IMR-90 (cell line): ENCODE measurements around the gene BAIAP2. TPM values are rescaled to one million over a fixed set of nuclear protein-coding genes. Genes with fewer than 3 reads are reported as not detected.

Experiments used
- ATAC-seq: fragments of 200-7000 bp; cut with Tn5 transposase; 2 replicates; pipeline ENCODE4 v1.9.1; 2020; ENCODE audit warnings: low read depth, mild to moderate bottlenecking, moderate library complexity
- BruUV-seq: library from RNA; stranded (reverse); fragments of 400-500 nt; replicated peaks from 2 replicates; lab custom pipeline; 2021; lab: Mats Ljungman, UMichigan
- CTCF ChIA-PET: fragments of 300-600 bp; formaldehyde crosslinking; extraction: SDS; loops from one replicate; lab custom pipeline; 2021; ENCODE audit warnings: antibody characterized with exemption; lab: Yijun Ruan, JAX
- POLR2A ChIA-PET: fragments of 300-600 bp; sonication (Branson Sonifier 250); formaldehyde crosslinking; loops from one replicate; lab custom pipeline; 2022; ENCODE audit warnings: antibody characterized with exemption; ENCODE audit not compliant: unreplicated experiment; lab: Charles Lee
- DNase-seq: peaks from one replicate; pipeline ENCODE4 v3.0.0; 2013
- H2AFZ ChIP-seq: replicated peaks from 2 replicates; pipeline ENCODE3; 2013; ENCODE audit warnings: low read length, mild to moderate bottlenecking; ENCODE audit not compliant: poor library complexity
- H2AK5ac ChIP-seq: 2 replicates; pipeline ENCODE4 v1.6.1; 2013; ENCODE audit warnings: low read depth, low read length, inconsistent platforms
- H2AK9ac ChIP-seq: replicated peaks from 2 replicates; pipeline ENCODE3; 2013; ENCODE audit warnings: mild to moderate bottlenecking, low read depth, low read length, moderate library complexity; ENCODE audit not compliant: poor library complexity
- H2BK120ac ChIP-seq: 2 replicates; pipeline ENCODE4 v1.6.1; 2013; ENCODE audit warnings: low read depth, low read length, inconsistent platforms
- H2BK15ac ChIP-seq: 3 replicates; pipeline ENCODE4 v1.6.1; 2013; ENCODE audit warnings: low read depth, low read length, inconsistent platforms
- H2BK20ac ChIP-seq: 2 replicates; pipeline ENCODE4 v1.6.1; 2013; ENCODE audit warnings: low read depth, mild to moderate bottlenecking, inconsistent platforms, low read length, moderate library complexity
- H2BK5ac ChIP-seq: 2 replicates; pipeline ENCODE4 v1.6.1; 2013; ENCODE audit warnings: mild to moderate bottlenecking, low read depth, low read length, inconsistent platforms; ENCODE audit not compliant: poor library complexity, severe bottlenecking
- H3K14ac ChIP-seq: replicated peaks from 2 replicates; pipeline ENCODE4 v1.6.1; 2013; ENCODE audit warnings: low read depth, low read length, inconsistent platforms
- H3K18ac ChIP-seq: 2 replicates; pipeline ENCODE4 v1.6.1; 2013; ENCODE audit warnings: low read depth, low read length, control low read depth
- H3K23ac ChIP-seq: 2 replicates; pipeline ENCODE4 v1.6.1; 2013; ENCODE audit warnings: low read depth, low read length, inconsistent platforms
- H3K27ac ChIP-seq: 2 replicates; pipeline ENCODE4 v1.5.1; 2013; ENCODE audit warnings: mild to moderate bottlenecking, control low read depth, low read length; ENCODE audit not compliant: insufficient read depth
- H3K27me3 ChIP-seq: 2 replicates; pipeline ENCODE4 v1.6.1; 2013; ENCODE audit warnings: low read length; ENCODE audit not compliant: control insufficient read depth, insufficient read depth
- H3K36me3 ChIP-seq: 2 replicates; pipeline ENCODE4 v1.6.1; 2013; ENCODE audit warnings: low read length, mixed read lengths; ENCODE audit not compliant: control insufficient read depth, insufficient read depth
- H3K4ac ChIP-seq: 2 replicates; pipeline ENCODE4 v1.6.1; 2013; ENCODE audit warnings: low read depth, low read length, inconsistent platforms
- H3K4me1 ChIP-seq: 2 replicates; pipeline ENCODE4 v1.6.1; 2013; ENCODE audit warnings: low read length, mixed read lengths; ENCODE audit not compliant: control insufficient read depth, insufficient read depth
- H3K4me2 ChIP-seq: 2 replicates; pipeline ENCODE4 v1.6.1; 2013; ENCODE audit warnings: low read depth, mild to moderate bottlenecking, control low read depth, low read length, moderate library complexity
- H3K4me3 ChIP-seq: 2 replicates; pipeline ENCODE4 v1.5.1; 2013; ENCODE audit warnings: low read depth, mild to moderate bottlenecking, control low read depth, low read length, moderate library complexity; ENCODE audit not compliant: insufficient read depth
- H3K56ac ChIP-seq: 2 replicates; pipeline ENCODE4 v1.6.1; 2013; ENCODE audit warnings: low read length, inconsistent platforms; ENCODE audit not compliant: insufficient read depth; ENCODE audit errors: extremely low read depth
- H3K79me1 ChIP-seq, 2 experiments: 2 replicates each; pipeline ENCODE4 v1.6.1; 2013; ENCODE audit warnings: low read length in 2 of 2, inconsistent platforms in 1 of 2, low read depth in 1 of 2
- H3K9ac ChIP-seq: 2 replicates; pipeline ENCODE4 v1.6.1; 2013; ENCODE audit warnings: low read depth, low read length, control low read depth
- H3K9me1 ChIP-seq: 2 replicates; pipeline ENCODE4 v1.6.1; 2013; ENCODE audit warnings: low read length, inconsistent platforms; ENCODE audit not compliant: insufficient read depth
- H3K9me3 ChIP-seq: 2 replicates; pipeline ENCODE4 v1.6.1; 2013; ENCODE audit warnings: low read length; ENCODE audit not compliant: control insufficient read depth, insufficient read depth
- H4K20me1 ChIP-seq: 2 replicates; pipeline ENCODE4 v1.6.1; 2013; ENCODE audit warnings: low read length, inconsistent platforms; ENCODE audit not compliant: insufficient read depth
- H4K5ac ChIP-seq: 2 replicates; pipeline ENCODE4 v1.6.1; 2013; ENCODE audit warnings: mild to moderate bottlenecking, low read depth, low read length, control low read depth
- H4K8ac ChIP-seq, 2 experiments: 2 replicates each; pipeline ENCODE4 v1.6.1; 2013; ENCODE audit warnings: low read depth in 2 of 2, low read length in 2 of 2, control low read depth in 1 of 2, inconsistent platforms in 1 of 2
- H4K91ac ChIP-seq: 2 replicates; pipeline ENCODE4 v1.6.1; 2013; ENCODE audit warnings: low read depth, low read length, inconsistent platforms; ENCODE audit not compliant: insufficient read depth
- BHLHE40 ChIP-seq: fragments of 150-350 bp; IDR thresholded peaks from 2 replicates; pipeline ENCODE4 v1.6.1; 2016; ENCODE audit warnings: mild to moderate bottlenecking, low read depth, low read length
- CEBPB ChIP-seq: IDR thresholded peaks from 2 replicates; pipeline ENCODE4 v1.6.1; 2012; ENCODE audit warnings: low read depth, low read length, improper control_type of control experiment
- FOS ChIP-seq: fragments of 150-350 bp; IDR thresholded peaks from 2 replicates; pipeline ENCODE4 v1.6.1; 2016; ENCODE audit warnings: low read depth, low read length
- MAFK ChIP-seq: IDR thresholded peaks from 2 replicates; pipeline ENCODE4 v1.6.1; 2012; ENCODE audit warnings: low read depth, low read length, improper control_type of control experiment
- POLR2A ChIP-seq: IDR thresholded peaks from 2 replicates; pipeline ENCODE4 v1.6.1; 2012; ENCODE audit warnings: mild to moderate bottlenecking, low read depth, low read length
- RAD21 ChIP-seq: IDR thresholded peaks from 2 replicates; pipeline ENCODE4 v1.6.1; 2012; ENCODE audit warnings: low read length, improper control_type of control experiment
- RCOR1 ChIP-seq: IDR thresholded peaks from 2 replicates; pipeline ENCODE4 v1.6.1; 2012; ENCODE audit warnings: mild to moderate bottlenecking, low read length, improper control_type of control experiment; ENCODE audit not compliant: insufficient replicate concordance
- RFX5 ChIP-seq: IDR thresholded peaks from 2 replicates; pipeline ENCODE4 v1.8.0; 2012; ENCODE audit warnings: low read depth, mild to moderate bottlenecking, low read length, moderate library complexity
- WGBS, 2 experiments: methylation state at CpG; one replicate each; pipeline versions ENCODE4 v1.1.5 to v1.1.7; 2013; ENCODE audit warnings: missing lambda C conversion rate in 2 of 2; ENCODE audit not compliant: insufficient read length in 1 of 2; ENCODE audit errors: extremely low coverage in 2 of 2; 5-methylcytosine and 5-hydroxymethylcytosine counted together
- dilution Hi-C: fragments of 300-500 bp; cut with HindIII; formaldehyde crosslinking; loops from one replicate; pipeline ENCODE4 v1.14.3; 2018; ENCODE audit warnings: low sequenced_read_pairs; ENCODE audit not compliant: unreplicated experiment
- in situ Hi-C: fragments of 300-500 bp; cut with MboI; formaldehyde crosslinking; loops from 3 replicates; pipeline ENCODE4 v1.14.3; 2019; ENCODE audit warnings: low sequenced_read_pairs, inconsistent platforms, mixed read lengths
- intact Hi-C: fragments of 100-400 bp; cut with micrococcal nuclease; formaldehyde crosslinking; loops from 2 replicates; pipeline ENCODE4 v1.10.0; 2022
- polyA plus RNA-seq, 3 experiments: library from polyadenylated mRNA; depleted of rRNA; stranded (reverse); fragments of >200 nt; gene quantifications; 2 replicates each; pipeline ENCODE4 v1.2.3, GENCODE V29; 2012; ENCODE audit warnings: low replicate concordance in 1 of 3
- total RNA-seq: library from RNA; depleted of rRNA; stranded (reverse); fragments of >200 nt; gene quantifications from 2 replicates; pipeline ENCODE4 v1.2.3, GENCODE V29; 2012

Gene BAIAP2
- total and polyA plus RNA-seq, 2 of the 4 experiments (the other 2 are of a cell fraction) = 18.3 to 32.6 TPM

DNA sequence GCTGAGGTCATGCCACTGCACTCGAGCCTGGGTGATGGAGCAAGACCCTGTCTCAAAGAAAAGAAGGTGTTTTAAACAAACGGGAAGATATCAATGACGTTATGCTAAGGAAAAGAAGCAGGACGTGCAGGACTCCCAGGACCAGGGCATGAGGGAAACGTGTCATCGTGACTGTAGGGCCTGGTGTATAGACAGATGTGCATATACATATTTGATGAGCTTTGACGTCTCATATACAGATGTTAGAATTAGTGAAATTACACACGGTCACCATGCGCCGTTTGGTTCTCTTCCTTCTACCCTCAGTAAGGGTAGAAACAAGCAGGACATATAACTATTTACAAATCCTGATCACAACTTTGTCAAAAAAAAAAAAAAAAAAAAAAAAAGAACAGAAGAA, 112.8 kb downstream of the BAIAP2 start:
- ATAC-seq = no peak
- no peak overlapping the region for H3K14ac ChIP-seq
- H2BK5ac ChIP-seq = no peak overlapping the region
- H2AK5ac ChIP-seq = no peak overlapping the region
- H3K4me3 ChIP-seq = no peak overlapping the region
- H2AK9ac ChIP-seq = no peak overlapping the region
- no peak overlapping the region for H3K23ac ChIP-seq
- no peak for DNase-seq
- no peaks in the 10 kb centered on the region for H3K9me3 ChIP-seq
- no TSS peak for BruUV-seq
- no peak overlapping the region for H3K4ac ChIP-seq
- H3K18ac ChIP-seq = no peak overlapping the region
- H3K79me1 ChIP-seq = no peaks in the 10 kb centered on the region
- H3K9ac ChIP-seq = no peak overlapping the region
- H2BK15ac ChIP-seq = no peak overlapping the region
- no peaks in the 10 kb centered on the region for H3K9me1 ChIP-seq
- no peak overlapping the region for H3K27ac ChIP-seq
- POLR2A ChIA-PET = interaction anchor here (0.6 kb wide), 1 partner anchor 20 kb away, joined by 3 read pairs; no protein-coding TSS in a partner anchor
- no peak overlapping the region for H2AFZ ChIP-seq
- no peak overlapping the region for H4K5ac ChIP-seq
- H4K91ac ChIP-seq = no peak overlapping the region
- no peak overlapping the region for H2BK120ac ChIP-seq
- H3K4me1 ChIP-seq = no peaks in the 10 kb centered on the region
- intact Hi-C loops = no loop called here
- TF ChIP-seq RFX5 (no peak), CEBPB (no peak), FOS (no peak), MAFK (no peak), RCOR1 (no peak), POLR2A (no peak), RAD21 (no peak), BHLHE40 (no peak)
- no peak overlapping the region for H2BK20ac ChIP-seq
- H3K36me3 ChIP-seq = no peaks in the 10 kb centered on the region
- dilution Hi-C loops = no loop called here
- H4K8ac ChIP-seq = no peak overlapping the region
- no peak overlapping the region for H3K56ac ChIP-seq
- in situ Hi-C loops = no loop called here
- H3K4me2 ChIP-seq = no peak overlapping the region
- CTCF ChIA-PET = no interaction called here
- no peaks in the 10 kb centered on the region for H4K20me1 ChIP-seq
- WGBS, 2 experiments = 28% methylated on average over 2 of the region's 10 CpGs; no CpG with 5 or more reads in 1 of the 2 experiments
- H3K27me3 ChIP-seq = peaks cover 29% of the 10 kb centered on the region
